ENCODE measurements around the gene SULT1C4. TPM values are rescaled to one million over a fixed set of nuclear protein-coding genes. Genes with fewer than 3 reads are reported as not detected.

The SULT1C4 gene
- total and polyA plus RNA-seq, 2 experiments from 2014 or later, result 17.3 to 17.8 TPM

Small RNA genes within 50 kb of the gene (small RNA-seq; reads per million reads assigned to genes)
- not detected for gene SMIM12P1

Other genes starting within 250 kb of the SULT1C4 start
- 1.00 TPM in 1 of 2 replicates, not detected in the other for gene SULT1C3, start 138.0 kb upstream of the SULT1C4 start, total RNA-seq
- not detected in 2 replicates for gene SULT1C3, start 138.0 kb upstream of the SULT1C4 start, polyA plus RNA-seq
- gene SULT1C2, start 89.1 kb upstream of the SULT1C4 start, total RNA-seq, result 21.5 and 25.1 TPM in 2 replicates
- gene SULT1C2, start 89.1 kb upstream of the SULT1C4 start, polyA plus RNA-seq, result 11.4 and 15.3 TPM in 2 replicates
- 39.4 and 44.6 TPM in 2 replicates for gene GCC2, start 71.3 kb downstream of the SULT1C4 start, total RNA-seq
- 48.1 and 53.7 TPM in 2 replicates for gene GCC2, start 71.3 kb downstream of the SULT1C4 start, polyA plus RNA-seq
- 64.6 and 102 TPM in 2 replicates for gene LIMS1, start 156.5 kb downstream of the SULT1C4 start, total RNA-seq
- 37.1 and 40.0 TPM in 2 replicates for gene LIMS1, start 156.5 kb downstream of the SULT1C4 start, polyA plus RNA-seq

Data from hepatocyte (in vitro differentiated cells).